ENCODE data around the gene RCOR2.

Gene RCOR2

DNA sequence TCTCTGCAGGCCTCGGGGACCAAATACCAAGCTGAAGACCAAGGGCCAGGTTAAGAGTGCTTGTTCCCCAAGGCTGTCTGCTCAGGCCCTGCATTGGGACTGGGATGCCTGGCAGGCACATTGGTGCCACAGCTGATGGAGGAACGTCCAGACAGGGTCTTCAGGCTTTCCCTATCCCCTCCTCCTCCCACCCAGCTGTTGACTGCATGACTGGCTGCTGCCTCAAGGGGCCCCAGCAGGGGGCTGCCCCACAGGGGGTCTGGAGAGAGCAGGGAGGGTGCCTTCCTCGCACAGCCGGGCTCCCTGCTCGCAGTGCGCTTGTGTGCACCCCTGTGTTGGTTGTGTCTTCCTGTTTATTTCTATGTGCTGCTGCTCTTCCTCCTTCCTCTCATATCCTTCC lies 9.9 kb downstream of the RCOR2 start:
- DNase-seq (ENCODE audit: low spot score), result no peak

DNA sequence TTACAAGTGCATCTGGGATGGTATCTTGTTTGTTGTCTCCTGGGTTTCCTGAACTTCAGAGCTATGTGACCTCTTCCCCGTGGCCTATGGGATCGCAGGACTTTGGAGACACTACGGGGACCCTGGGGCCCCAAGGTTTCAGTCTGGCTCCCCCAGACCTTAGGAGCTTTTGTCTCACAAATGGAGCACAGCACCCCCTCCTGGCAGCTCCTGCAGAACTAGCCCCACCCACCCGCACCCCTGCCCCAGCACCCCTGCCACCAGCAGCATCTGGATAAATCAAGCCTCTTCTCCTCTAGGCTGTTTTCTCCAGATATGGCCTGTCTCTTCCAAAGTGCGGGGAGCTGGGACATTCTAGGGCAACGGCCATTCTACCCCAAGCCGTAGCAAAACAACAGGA lies 10.4 kb downstream of the RCOR2 start:
- peak; percentile 72 for DNase-seq (ENCODE audit: low spot score)

DNA sequence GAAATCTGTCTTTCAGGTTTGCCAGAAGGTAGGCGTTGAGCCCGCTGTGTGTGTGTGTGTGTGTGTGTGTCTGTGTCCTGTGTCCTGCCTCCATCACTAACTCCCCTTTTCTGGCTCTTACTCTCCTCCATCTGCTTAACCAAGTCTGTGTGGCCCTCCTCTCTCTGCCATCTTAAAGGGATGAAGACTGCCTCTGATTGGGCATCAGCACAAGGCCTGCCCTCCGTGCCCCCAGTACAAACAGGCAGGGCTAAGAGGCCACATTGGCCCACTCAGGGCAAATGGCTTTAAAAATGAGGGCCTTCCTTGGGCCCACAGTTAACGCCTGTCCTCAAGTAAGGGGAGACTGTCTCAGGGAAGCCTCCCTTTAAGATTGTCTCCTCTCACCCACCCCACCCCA lies 10.9 kb downstream of the RCOR2 start:
- DNase-seq (ENCODE audit: low spot score), result no peak

DNA sequence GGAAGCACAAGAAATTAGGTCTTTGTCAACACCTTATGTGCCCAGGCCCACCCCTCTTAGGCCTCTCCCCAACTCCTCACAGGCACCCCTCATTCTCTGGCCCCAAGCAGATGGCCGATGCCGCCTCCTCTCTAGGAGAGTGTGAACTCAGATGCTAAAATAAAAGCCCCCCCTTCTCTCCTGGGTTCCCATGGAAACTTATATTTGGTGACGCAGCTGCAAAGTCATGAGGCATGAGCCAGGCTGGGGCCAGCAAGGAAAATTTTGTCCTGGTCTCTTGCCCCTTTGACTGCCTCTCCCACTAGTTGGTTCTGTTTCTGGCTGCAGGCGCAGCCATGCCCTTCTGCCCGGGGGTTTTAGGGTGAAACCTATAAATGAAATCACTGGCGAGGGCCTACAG lies 11.8 kb downstream of the RCOR2 start:
- DNase-seq (ENCODE audit: low spot score), result no peak

DNA sequence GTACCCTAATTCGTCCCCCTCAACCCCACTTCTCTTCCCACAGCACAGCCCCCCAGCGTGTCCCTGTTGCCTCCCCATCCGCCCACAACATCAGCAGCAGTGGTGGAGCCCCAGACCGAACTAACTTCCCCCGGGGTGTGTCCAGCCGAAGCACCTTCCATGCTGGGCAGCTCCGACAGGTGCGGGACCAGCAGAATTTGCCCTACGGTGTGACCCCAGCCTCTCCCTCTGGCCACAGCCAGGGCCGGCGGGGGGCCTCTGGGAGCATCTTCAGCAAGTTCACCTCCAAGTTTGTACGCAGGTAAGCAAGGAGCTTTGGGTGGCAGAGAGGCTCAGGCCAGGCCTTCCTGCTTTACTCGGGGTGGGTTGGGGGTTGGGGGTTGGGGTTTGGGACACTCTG lies 12.2 kb downstream of the RCOR2 start:
- DNase-seq (ENCODE audit: low spot score), result no peak

DNA sequence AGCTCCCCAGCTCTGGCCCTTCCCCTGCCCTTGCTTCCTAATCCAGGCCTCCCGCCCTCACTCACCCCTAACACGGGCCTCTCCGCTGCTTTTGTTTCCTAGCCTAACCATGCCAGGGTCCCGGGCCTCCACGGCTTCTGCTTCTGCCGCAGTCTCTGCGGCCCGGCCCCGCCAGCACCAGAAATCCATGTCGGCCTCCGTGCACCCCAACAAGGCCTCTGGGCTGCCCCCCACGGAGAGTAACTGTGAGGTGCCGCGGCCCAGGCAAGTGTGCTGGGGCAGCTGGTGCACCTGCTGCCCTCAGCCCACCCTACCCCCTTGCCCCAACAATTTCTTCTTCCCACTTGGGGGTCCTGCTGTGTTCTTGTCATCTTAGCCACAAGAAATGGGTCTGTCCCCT lies 13.1 kb downstream of the RCOR2 start:
- no peak for DNase-seq (ENCODE audit: low spot score)

DNA sequence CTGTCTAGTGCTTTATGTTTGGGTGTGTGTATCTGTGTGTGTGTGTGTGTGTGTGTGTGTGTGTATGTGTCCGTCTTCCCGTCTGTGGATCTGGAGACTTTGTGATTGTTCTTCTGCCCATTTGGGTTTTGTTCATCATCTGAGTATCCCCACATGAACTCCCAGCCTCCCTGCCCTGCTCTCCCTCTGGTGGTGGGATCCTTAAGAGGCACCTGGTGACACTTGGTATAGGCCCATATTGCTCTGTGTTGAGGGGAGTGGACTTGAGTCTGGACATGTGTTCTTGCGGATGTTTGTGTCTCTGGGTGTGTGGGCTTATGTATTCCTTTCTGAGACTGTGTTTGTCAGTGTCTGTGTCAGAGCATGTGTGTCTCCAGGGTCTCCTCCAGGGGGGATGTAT lies 15.3 kb downstream of the RCOR2 start:
- DNase-seq (ENCODE audit: low spot score), result peak; percentile 53

DNA sequence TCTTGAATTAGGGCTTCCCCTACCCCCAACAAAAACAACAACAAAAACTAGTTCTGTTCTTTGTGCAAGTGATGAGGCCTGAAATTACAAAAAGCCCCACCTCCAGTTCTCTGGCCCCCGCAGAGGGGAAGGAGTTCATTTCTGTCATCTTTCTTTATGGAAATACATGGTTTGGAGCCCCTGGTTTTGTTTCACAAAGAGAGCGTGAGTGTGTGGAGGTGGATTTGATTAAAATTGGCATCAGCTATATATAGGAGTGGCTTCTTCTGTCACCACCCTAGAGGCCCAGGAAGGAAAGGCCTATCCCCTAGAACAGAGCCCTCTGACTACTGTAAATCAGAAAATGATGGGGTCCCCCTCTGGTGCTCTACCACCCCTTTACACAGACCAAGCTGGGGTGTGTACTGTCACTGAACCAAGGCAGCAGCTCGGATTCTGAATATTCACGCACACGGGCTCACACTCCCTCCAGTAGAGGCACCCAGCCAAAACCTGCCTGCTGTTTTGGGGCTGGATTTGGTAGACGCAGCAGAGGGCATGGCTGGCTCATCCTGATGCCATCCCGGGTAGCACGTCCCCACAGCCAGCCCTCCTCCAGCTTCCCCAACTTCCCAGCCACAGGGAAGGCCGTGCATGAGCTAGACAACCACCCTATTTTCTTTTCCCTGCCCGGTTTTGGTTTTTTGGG lies 19.4 kb downstream of the RCOR2 start:
- DNase-seq (ENCODE audit: low spot score), result no peak

DNA sequence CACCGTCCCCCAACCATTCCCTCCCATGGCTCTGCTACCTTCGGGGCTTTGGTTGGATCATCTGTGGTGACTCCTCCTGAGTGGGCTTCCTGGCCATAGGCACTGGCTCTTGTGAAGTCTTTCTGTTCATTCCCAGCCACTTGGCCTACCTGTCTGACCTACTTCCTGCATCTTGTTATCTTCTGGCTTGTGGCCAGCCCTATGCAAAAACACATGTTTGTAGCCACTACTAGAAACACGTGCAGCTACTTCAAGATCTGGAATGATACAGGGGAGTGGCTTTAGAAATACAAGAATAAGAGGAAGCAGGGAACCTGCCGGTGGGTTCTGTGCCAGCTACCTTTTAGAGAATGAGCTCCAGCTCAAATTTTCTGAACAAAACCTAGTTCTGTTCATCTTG lies 20.9 kb downstream of the RCOR2 start:
- no peak for DNase-seq (ENCODE audit: low spot score)

DNA sequence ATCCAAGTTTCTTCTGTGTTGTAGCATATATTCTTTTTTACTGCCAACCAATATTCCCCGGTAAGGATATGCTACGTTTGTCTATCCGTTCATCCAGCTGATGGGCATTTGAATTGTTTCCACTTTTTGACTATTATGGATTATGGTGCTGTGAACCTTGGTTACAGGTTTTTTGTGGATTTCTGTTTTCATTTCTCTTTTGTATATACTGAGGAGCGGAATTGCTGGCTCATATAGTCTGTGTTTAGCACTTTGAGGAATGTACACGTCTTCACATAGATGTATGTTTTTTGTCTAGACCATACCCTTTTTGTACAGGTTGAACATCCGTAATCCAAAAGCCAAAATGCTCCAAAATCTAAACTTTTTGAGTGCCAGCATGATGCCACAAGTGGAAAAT lies 23.6 kb downstream of the RCOR2 start:
- DNase-seq (ENCODE audit: low spot score), result no peak

DNA sequence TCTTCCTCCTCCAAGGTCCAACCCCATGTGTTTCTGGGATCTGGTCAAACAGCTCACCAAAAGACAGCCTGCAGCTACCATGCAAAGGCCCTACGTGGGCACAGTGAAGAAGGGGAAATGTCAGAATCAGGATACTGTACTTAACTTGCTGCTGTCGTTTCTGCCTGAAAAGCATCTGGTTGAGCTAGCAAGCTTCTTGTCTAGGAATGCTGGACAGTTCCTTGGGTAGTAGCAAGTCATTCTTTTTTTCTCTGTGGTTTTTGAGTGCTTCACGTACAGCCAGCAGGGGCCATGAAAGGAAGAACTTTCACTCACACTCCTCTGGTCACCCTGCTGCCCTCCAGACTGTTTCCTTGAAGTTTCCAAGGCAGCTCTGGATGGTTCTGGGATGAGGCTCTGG lies 24.7 kb downstream of the RCOR2 start:
- no peak for DNase-seq (ENCODE audit: low spot score)

DNA sequence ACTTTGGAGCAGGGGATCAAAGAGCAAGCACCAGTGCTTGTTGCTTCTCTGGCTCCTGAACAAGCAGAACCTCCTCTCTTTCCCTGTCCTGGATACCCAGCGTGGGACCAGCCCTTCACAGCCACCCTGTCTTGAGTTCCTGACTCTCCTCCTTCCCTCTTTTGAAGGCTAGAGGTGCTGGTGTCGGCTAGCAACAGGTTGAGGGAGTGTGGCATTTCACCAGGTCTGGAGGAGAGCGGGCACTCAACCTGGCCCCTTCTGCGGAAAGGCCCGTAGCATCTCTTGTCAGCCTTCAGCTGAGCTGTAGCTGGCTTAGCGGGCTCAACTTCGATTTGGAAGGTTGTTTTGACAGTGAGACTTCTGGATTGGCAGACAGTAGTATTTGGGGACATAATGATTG lies 26.6 kb downstream of the RCOR2 start:
- DNase-seq (ENCODE audit: low spot score), result no peak

DNA sequence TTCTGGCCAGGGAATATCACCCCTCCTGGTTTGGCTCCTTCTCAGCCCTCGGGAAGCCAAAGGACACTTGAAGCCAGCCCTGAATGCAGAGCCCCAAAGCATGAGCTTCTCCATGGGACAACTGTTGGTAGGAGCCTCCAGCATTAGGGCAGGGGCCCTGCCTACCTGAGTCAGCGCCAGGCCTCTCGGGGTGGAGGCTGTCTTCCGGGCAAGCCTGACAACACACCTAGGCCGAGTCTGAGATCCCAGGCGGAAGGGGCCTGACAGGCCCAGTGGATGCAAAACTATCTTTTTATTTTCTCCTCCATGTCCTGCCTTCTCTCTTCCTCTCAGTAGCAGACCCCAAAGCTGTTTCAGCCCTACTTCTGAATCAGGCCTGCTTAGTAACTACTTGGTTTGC lies 27.6 kb downstream of the RCOR2 start:
- no peak for DNase-seq (ENCODE audit: low spot score)

DNA sequence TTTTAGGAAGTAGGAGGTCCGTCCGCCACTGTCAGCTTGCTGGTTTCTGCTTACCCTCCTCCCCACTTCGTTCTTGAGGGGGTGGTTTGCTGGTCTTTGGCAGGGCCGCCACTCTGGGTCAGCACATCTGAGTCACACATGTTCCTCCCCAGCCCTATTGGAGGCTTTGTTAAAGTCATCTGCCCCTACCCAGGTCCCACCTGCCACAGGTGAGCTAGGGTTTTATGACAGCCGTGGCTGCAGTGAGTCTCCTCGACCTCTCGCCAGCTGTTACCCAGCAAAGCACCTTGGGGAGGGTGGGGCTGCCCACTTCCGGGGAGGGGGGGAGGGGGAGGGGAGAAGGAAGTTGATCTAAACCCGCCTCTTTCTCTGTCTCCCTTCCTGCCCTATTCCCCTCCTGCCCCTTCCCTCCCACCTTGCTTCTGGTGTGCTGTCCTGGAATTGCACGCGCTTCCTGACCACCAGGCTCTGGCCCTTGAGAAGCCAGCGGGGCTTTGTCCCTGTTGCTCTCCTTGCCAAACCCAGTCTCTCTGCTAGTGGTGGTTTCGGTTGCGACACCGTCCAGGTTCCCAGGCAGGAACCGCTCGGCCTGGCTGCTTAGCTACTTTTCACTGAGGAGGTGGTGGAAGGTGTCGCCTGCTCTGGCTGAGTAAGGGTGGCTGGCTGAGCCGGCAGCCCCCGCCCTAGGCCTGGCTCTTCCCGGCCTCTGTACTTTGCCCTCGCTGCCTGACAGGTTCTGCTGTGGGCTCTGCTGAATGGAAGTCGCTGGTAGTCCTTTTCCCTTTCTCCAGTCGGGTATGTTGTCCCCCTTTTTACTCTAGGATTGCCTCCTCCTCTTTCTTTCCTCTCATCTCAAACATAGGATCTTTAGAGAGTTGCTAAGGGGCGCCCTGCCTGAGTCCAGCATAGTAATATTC lies 28.5 kb downstream of the RCOR2 start:
- DNase-seq (ENCODE audit: low spot score), result no peak

DNA sequence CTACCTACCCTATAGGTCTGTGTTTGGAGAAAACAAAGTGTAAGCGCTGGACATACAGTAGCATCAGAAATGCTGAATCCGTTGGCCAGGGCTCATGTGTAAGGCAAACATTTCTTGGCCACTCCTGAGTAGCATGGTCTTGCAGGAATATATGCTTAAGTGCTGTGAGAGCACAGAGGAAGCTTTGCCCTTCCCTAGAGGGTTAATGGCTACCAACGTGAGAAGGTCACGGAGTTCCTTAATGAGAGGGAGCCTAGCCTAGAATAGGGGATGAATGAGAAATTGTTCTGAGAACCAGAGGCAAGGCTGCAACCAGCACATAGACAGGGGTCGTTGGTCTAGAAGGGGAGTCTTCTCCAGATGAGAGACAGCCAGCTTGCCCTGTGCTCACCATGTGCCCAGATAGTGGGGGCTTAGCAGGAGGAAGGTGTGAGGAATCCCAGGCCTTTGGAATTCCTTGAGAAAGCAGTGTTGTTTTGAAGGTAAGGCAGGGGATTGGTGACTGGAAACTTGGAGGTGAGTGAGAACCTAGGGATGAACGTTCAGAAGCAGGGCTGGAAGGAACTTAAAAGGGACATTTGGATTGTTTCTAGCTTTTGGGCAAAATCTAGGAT lies 29.5 kb downstream of the RCOR2 start:
- no peak for DNase-seq (ENCODE audit: low spot score)

DNA sequence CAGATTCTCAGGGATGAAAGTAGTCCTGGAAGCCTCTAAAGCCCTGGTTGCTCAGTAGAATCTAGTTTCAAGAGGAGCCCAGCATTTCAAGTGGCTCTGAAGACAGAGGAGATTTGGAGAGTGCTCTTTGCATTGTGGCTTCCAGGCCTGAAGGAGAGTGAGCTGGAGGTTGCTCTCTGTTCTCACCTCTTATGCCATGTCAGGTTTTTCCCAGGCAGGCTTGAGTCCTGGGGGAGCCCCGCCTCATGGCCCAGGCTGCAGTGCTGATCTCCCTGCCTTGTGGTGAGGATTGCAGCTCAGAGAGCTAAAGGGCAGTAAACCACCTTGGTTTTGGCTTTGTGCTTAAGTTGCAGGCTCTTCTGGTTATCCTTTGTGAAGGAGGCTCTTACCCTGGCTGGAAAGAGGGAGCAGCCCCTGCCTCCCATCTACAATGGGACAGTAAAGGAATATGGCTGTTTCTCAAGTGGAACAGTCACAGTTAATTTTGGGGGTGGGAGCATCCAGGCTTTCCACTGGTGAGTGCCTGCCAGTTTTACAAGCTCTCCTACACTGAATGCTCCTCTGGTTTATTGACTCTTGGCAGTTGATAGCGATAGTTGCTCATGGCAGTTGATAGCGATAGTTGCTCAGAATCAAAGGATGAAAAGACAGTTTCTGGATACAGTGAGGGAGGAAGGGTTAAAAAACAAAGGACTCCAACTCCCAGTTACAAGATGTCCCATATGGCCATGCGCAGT lies 32.6 kb downstream of the RCOR2 start:
- no peak for DNase-seq (ENCODE audit: low spot score)

DNA sequence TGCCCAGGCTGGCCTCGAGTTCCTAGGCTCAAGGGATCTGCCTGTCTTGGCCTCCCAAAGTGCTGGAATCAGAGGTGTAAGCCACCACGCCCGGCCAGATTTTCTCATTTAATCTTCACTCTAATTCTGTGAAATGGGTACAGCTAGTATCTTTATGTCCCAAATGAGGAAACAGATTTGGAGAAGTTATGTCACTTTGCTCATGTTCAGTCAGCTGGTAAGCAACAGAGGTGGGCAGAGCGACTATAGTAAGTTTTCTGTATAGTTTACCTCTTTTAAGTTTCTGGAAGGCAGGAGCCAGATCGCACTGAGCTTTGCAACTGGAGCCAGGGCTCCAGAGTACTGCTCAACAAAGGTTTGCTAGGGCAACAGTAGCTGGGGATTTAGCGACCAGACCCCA lies 33.2 kb downstream of the RCOR2 start:
- no peak for DNase-seq (ENCODE audit: low spot score)

DNA sequence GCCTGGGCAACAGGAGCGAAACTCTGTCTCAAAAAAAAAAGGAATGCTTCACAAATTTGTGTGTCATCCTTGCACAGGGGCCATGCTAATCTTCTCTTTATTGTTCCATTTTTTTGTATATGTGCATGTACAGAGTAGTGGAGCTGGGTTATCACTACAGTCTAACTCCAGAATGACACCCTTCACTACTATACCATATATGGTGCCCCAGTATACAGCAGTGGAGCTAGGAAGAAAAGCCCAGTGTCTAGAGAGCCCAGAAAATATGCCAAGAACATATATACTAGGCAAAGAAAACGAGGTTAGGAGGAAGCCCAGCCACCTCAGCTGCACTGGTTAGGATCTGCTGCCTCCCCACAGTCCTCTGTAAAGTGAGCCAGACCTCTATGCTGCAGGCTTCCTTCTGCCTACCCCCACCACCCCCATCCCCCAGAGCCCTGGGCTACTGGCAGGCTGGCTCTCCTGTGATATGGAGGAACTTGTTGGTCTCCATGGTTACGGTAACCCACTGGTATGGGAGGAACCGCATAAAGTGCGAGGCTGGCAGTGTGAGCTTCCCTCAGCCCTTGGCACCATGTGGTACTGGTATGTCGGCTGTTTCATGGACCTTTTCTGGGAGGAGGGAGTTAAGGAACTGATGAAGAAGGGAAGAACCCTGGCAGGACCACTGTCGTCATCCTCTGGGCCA lies 34.3 kb downstream of the RCOR2 start:
- no peak for DNase-seq (ENCODE audit: low spot score)

DNA sequence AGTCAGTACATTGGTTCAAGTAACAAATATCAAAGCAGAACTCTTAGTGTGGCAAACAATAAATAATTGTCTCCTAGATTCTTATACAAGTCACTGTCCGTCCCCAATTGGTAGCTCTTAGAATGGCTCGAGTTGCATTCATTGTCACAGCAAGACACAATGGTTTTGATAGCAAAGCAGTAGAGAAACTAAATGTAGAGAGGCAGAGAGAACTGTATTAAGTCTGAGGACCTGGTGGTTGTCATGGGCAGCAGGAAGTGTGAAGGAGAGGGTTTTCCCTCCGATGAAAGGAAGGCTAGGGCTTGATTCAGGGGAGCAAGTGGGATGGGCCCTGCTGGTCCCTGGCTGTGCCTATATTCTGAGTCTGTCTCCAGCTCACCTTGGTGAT lies 36.6 kb downstream of the RCOR2 start:
- no peak for DNase-seq (ENCODE audit: low spot score)

DNA sequence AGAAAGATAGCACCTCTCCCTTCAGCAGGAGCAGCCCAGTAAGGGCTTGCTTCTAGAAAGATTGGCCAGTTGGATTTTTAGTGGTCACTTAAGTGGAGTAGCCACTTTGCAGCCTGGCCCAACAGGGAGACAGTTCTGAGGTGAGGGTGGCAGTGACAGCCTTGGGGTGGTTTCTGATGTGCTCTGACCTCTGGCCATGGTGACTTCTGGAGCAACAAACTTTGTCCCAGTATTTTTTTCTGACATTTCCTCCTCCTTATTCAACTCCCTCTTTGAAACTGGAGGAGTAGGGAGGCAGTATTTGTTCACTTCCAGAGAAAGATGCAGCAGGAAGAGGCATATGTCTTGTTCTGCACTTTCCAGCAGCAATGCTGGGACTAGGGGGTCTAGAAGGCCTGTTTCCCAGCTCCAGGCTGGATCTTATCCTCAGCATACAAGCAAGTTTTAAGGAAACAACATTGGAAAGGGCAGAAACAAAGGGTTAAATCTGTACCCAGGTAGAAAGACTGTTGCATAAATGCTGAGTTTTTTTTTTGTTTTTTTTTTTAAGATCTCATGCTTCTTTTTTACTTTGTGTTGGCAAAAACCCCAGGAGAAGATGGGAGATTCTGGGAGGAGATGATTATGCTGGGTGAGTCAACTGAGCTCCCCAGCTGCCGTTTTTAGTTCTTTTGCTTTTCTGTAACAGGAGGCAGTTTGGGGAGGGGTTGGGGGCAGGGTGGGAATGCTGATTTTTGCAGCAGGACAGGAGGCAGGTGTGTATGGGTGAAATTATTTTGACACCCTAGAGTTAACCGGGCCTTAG lies 37.2 kb downstream of the RCOR2 start:
- no peak for DNase-seq (ENCODE audit: low spot score)

DNA sequence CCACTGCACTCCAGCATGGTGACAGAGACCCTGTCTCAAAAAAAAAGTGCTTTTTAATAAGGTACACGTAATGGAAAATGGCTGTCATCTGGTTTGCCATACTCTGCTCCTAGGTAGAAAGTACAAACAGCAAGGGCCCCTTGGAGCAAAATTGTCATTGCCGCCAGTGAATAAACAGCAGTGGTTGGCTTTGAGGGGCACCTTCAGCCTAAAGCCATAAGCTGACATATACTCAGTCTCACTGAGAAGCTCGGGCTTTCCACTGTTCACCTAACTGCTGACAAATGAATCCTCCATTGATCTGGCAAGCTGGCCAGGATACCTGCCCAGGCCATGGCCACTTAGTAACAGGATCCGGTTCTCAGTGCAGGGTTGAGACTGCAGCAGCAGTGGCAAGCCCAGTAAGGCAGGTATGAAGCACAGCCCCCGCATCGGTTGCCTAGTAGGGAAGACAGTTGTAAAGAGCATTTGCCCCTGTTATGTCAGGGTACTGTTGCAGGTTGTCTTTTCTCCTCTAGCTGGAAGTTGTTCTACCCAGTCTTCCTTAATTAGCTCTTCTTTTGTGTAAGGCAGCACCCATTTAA lies 39.2 kb downstream of the RCOR2 start:
- no peak for DNase-seq (ENCODE audit: low spot score)
